HUES64 (cell line): ENCODE results near the gene RAB4A.
A peak's percentile ranks its signal among the peaks of the same experiment; 100 is the strongest.

Experiments used
- H3K27ac ChIP-seq: 2 replicates; pipeline ENCODE4 v1.7.0; 2013; ENCODE audit warnings: low read depth, low read length, inconsistent platforms
- H3K27me3 ChIP-seq: 2 replicates; pipeline ENCODE4 v1.6.1; 2013; ENCODE audit warnings: mild to moderate bottlenecking, low read length; ENCODE audit not compliant: insufficient read depth
- H3K36me3 ChIP-seq: 2 replicates; pipeline ENCODE4 v1.6.1; 2013; ENCODE audit warnings: mild to moderate bottlenecking, low read length; ENCODE audit not compliant: insufficient read depth
- H3K4me1 ChIP-seq: 2 replicates; pipeline ENCODE4 v1.6.1; 2013; ENCODE audit warnings: mild to moderate bottlenecking, low read length, moderate library complexity; ENCODE audit not compliant: insufficient read depth
- H3K4me3 ChIP-seq: 2 replicates; pipeline ENCODE4 v1.5.1; 2013; ENCODE audit warnings: mild to moderate bottlenecking, low read length, moderate library complexity
- H3K9ac ChIP-seq: 2 replicates; pipeline ENCODE4 v1.6.1; 2013; ENCODE audit warnings: mild to moderate bottlenecking, low read depth, low read length
- H3K9me3 ChIP-seq: 2 replicates; pipeline ENCODE4 v1.6.1; 2013; ENCODE audit warnings: low read depth, low read length; ENCODE audit not compliant: insufficient read depth
- WGBS: fragments of 150-250, 120-280 bp; methylation state at CpG from one replicate; pipeline ENCODE4 v1.1.7; 2013; ENCODE audit warnings: missing lambda C conversion rate; 5-methylcytosine and 5-hydroxymethylcytosine counted together

The RAB4A gene

GRCh38 chr1:229341774-229342655 lies 71.1 kb downstream of the RAB4A start:
- H3K4me3 ChIP-seq = peak overlapping the region; percentile 69
- H3K36me3 ChIP-seq = no peaks in the 10 kb centered on the region
- under 1% methylated on average over 103 of the region's 103 CpGs for WGBS
- peaks cover 7% of the 10 kb centered on the region; the same call in 1 of the 2 replicates for H3K4me1 ChIP-seq
- no peaks in the 10 kb centered on the region for H3K9me3 ChIP-seq
- peak overlapping the region; percentile 74; the same call in 1 of the 2 replicates for H3K27ac ChIP-seq
- H3K27me3 ChIP-seq = peaks cover 23% of the 10 kb centered on the region
- H3K9ac ChIP-seq = peak overlapping the region; percentile 80

GRCh38 chr1:229342656-229343569 lies 72.0 kb downstream of the RAB4A start, which contains the start of gene CCSAP:
CCSAP (minus strand) TSS chr1:229343047; CDS start chr1:229342465, 582 bp downstream.
- H3K4me1 ChIP-seq = peaks cover 7% of the 10 kb centered on the region; the same call in 1 of the 2 replicates
- H3K4me3 ChIP-seq = peak within 1 kb of the TSS; percentile 69
- H3K9ac ChIP-seq = peak within 1 kb of the TSS; percentile 80
- H3K27me3 ChIP-seq = peaks cover 31% of the 10 kb centered on the region
- WGBS = 1% methylated on average over 83 of the region's 83 CpGs
- no peaks in the 10 kb centered on the region for H3K9me3 ChIP-seq
- no peaks in the 10 kb centered on the region for H3K36me3 ChIP-seq
- peak within 1 kb of the TSS; percentile 74; the same call in 1 of the 2 replicates for H3K27ac ChIP-seq

- H3K4me3 ChIP-seq = no peak overlapping the region
- H3K9ac ChIP-seq = no peak overlapping the region
- H3K4me1 ChIP-seq = peaks cover 7% of the 10 kb centered on the region; the same call in 1 of the 2 replicates
Observed at GRCh38 chr1:229344139-229344538, 73.2 kb downstream of the RAB4A start.

GRCh38 chr1:229344937-229345684 lies 74.2 kb downstream of the RAB4A start:
- H3K4me3 ChIP-seq = no peak overlapping the region
- H3K27ac ChIP-seq = no peak overlapping the region
- H3K27me3 ChIP-seq = peaks cover 34% of the 10 kb centered on the region
- H3K9me3 ChIP-seq = no peaks in the 10 kb centered on the region
- H3K9ac ChIP-seq = no peak overlapping the region
- WGBS = 86% methylated on average over 8 of the region's 8 CpGs
- H3K4me1 ChIP-seq = peaks cover 7% of the 10 kb centered on the region; the same call in 1 of the 2 replicates
- H3K36me3 ChIP-seq = no peaks in the 10 kb centered on the region

More at GRCh38 chr1:229344139-229344538, 73.2 kb downstream of the RAB4A start:
- Histone ChIP-seq H3K27me3 (peaks cover 34% of the 10 kb centered on the region), H3K9me3 (no peaks in the 10 kb centered on the region), H3K27ac (no peak overlapping the region), H3K36me3 (no peaks in the 10 kb centered on the region)
- 92% methylated on average over 16 of the region's 16 CpGs for WGBS

GRCh38 chr1:229347528-229347927 lies 76.6 kb downstream of the RAB4A start:
- Histone ChIP-seq H3K36me3 (no peaks in the 10 kb centered on the region), H3K27me3 (peaks cover 34% of the 10 kb centered on the region), H3K4me1 (peaks cover 3% of the 10 kb centered on the region; the same call in 1 of the 2 replicates), H3K9ac (no peak overlapping the region), H3K4me3 (no peak overlapping the region), H3K27ac (no peak overlapping the region), H3K9me3 (no peaks in the 10 kb centered on the region)
- WGBS = 85% methylated on average over 3 of the region's 3 CpGs

GRCh38 chr1:229349463-229350385 lies 78.8 kb downstream of the RAB4A start:
- Histone ChIP-seq H3K4me3 (no peak overlapping the region), H3K9ac (no peak overlapping the region), H3K27me3 (peaks cover 15% of the 10 kb centered on the region), H3K27ac (no peak overlapping the region), H3K4me1 (no peaks in the 10 kb centered on the region), H3K9me3 (peaks cover 7% of the 10 kb centered on the region; the same call in 1 of the 2 replicates), H3K36me3 (no peaks in the 10 kb centered on the region)
- 91% methylated on average over 8 of the region's 8 CpGs for WGBS

GRCh38 chr1:229352975-229353374 lies 82.1 kb downstream of the RAB4A start:
- Histone ChIP-seq H3K27me3 (peaks cover 2% of the 10 kb centered on the region; the same call in 1 of the 2 replicates), H3K9ac (no peak overlapping the region), H3K4me1 (no peaks in the 10 kb centered on the region), H3K36me3 (no peaks in the 10 kb centered on the region), H3K4me3 (no peak overlapping the region), H3K9me3 (peaks cover 7% of the 10 kb centered on the region; the same call in 1 of the 2 replicates), H3K27ac (no peak overlapping the region)
- WGBS = 94% methylated on average over 2 of the region's 2 CpGs

GRCh38 chr1:229354226-229354625 lies 83.3 kb downstream of the RAB4A start:
- H3K9me3 ChIP-seq = peaks cover 7% of the 10 kb centered on the region; the same call in 1 of the 2 replicates
- no peak overlapping the region for H3K9ac ChIP-seq
- H3K36me3 ChIP-seq = no peaks in the 10 kb centered on the region
- peaks cover 2% of the 10 kb centered on the region for H3K4me1 ChIP-seq
- no peaks in the 10 kb centered on the region for H3K27me3 ChIP-seq
- no peak overlapping the region for H3K4me3 ChIP-seq
- H3K27ac ChIP-seq = no peak overlapping the region
